Duodenal mucosa (tissue), 2 donors: ENCODE results near the gene FPGS.

Experiments
- H3K27ac ChIP-seq: one replicate; pipeline ENCODE4 v1.7.0; 2013; ENCODE audit warnings: low read depth, low read length
- H3K27me3 ChIP-seq, 2 donors: one replicate each; pipeline ENCODE4 v1.7.0; 2013; ENCODE audit warnings: low read length in 2 of 2, control low read depth in 1 of 2; ENCODE audit not compliant: insufficient read depth in 2 of 2, control insufficient read depth in 1 of 2
- H3K36me3 ChIP-seq, 2 donors: one replicate each; pipeline ENCODE4 v1.7.0; 2013; ENCODE audit warnings: low read length in 2 of 2, control low read depth in 1 of 2; ENCODE audit not compliant: insufficient read depth in 2 of 2, control insufficient read depth in 1 of 2
- H3K4me1 ChIP-seq, 2 donors: one replicate each; pipeline ENCODE4 v1.7.0; 2013; ENCODE audit warnings: low read length in 2 of 2, control low read depth in 1 of 2; ENCODE audit not compliant: insufficient read depth in 2 of 2, control insufficient read depth in 1 of 2
- H3K4me3 ChIP-seq, 2 donors: one replicate each; pipeline ENCODE4 v1.7.0; 2013; ENCODE audit warnings: low read length in 2 of 2, low read depth in 1 of 2
- H3K9ac ChIP-seq, 2 donors: one replicate each; pipeline ENCODE4 v1.7.0; 2013; ENCODE audit warnings: low read length in 2 of 2, low read depth in 1 of 2
- H3K9me3 ChIP-seq, 2 donors: one replicate each; pipeline ENCODE4 v1.7.0; 2013; ENCODE audit warnings: low read length in 2 of 2, control low read depth in 1 of 2; ENCODE audit not compliant: control insufficient read depth in 1 of 2

FPGS gene

DNA sequence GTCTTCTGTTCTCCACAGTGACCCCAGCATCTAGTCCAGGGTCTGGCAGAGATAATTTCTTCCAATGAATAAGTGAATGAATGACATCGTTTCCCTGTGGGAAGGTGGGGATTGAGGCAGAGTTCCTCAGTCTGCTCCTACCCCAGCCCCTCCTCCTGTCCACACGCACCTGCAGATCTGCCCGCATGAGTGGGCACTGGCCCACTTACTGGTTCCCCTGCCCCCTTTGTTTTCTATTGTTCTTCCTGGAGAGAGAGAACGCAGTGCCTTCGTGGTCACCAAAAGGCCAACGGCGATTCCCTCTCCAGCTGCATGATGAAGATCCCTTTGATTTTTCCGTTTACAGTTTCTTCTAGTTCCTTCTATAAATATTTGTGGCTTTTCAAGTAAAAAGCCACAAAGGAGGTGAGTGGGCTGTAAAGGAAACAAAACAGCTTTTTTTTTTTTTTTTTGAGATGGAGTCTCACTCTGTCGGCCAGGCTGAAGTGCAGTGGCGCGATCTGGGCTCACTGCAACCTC is 5.8 kb upstream of the FPGS start:
- Histone ChIP-seq H3K9me3 (no peaks in the 10 kb centered on the region), H3K27me3 (no peaks in the 10 kb centered on the region), H3K9ac (peak overlapping the region; percentile 25 to 37), H3K27ac (no peak overlapping the region), H3K4me3 (no peak overlapping the region), H3K4me1 (peaks cover 36 to 41% of the 10 kb centered on the region in 2 donors), H3K36me3 (peaks cover 0 to 8% of the 10 kb centered on the region in 2 donors)

DNA sequence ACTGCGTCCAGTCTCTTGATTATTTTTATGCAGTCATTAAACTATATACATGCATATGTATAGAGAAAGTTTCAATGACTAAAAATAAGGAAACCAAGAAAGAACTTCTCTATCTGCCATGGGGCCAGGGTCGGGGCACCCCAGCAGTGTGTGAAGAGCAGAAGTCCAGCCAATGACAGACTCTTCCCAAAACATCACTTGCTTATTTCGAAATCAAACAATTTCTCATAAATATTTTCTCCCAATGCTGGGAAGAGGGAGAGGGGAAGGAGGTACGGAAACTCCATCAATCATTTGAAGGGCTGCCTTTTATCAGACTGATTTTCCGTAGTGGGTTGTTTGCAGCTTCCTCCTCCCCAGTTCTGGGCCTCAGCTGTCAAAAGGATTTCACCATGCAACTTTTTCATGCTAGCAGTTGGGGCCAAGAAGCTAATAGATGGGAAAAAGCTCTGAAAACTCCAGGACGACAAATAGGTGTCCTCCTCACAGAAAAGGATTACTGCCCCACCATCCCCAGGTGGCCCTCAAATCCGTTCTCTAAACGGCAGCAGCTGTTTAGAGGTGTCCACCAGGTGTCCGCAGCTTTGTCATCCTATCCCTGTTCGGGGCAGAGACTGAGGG is 617 bp upstream of the FPGS start:
- peak overlapping the region; percentile 59 to 66 for H3K9ac ChIP-seq
- H3K9me3 ChIP-seq = no peaks in the 10 kb centered on the region
- peaks cover 0 to 9% of the 10 kb centered on the region in 2 donors for H3K36me3 ChIP-seq
- peak overlapping the region; percentile 70 to 74 for H3K4me3 ChIP-seq
- H3K27me3 ChIP-seq = no peaks in the 10 kb centered on the region
- H3K27ac ChIP-seq = peak overlapping the region; percentile 80
- peaks cover 37 to 47% of the 10 kb centered on the region in 2 donors for H3K4me1 ChIP-seq

DNA sequence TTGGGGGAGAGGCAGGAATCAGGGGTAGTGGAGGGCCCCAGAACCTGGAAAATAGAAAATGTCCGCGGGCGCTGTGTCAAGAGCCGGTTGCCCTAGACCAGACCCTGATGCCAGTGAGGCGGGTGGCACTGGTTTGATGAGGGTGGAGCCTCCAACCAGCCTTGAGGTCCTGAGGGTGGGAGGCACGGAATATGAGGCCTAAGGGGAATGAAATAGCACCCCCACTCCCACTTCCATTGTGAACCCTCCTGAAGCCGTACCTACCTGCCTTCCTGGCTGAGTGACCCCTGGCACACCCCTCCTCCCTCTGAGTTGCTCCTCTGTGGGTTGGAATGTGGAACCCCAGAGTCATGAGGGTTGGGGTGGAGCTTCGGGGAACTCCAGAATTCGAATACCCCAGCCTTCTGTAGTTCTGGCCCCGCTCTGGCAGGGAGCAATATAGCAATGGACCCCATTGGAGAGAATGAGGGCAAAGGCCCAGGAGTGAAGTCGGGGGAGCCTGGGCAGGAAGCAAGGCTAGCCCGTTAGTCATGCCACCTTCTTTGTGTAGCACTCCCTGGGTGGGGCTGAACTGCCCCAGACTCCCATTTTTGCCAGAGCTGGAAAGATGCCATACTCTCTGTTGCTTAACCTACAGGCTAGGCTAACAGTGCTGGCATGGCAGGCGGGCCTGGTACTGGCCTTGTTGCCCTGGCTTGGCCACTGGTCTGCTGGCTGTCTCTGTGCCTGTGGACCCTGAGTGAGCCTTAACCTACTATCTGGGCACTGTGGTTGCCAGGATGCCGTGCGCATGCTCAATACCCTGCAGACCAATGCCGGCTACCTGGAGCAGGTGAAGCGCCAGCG is 1.0 kb downstream of the FPGS start:
- H3K36me3 ChIP-seq = peaks cover 0 to 26% of the 10 kb centered on the region in 2 donors
- H3K27me3 ChIP-seq = no peaks in the 10 kb centered on the region
- H3K27ac ChIP-seq = peak overlapping the region; percentile 85
- H3K4me3 ChIP-seq = peak overlapping the region; percentile 69 to 88
- H3K9ac ChIP-seq = peak overlapping the region; percentile 75 to 83
- H3K9me3 ChIP-seq = no peaks in the 10 kb centered on the region
- H3K4me1 ChIP-seq = peaks cover 24 to 32% of the 10 kb centered on the region in 2 donors

DNA sequence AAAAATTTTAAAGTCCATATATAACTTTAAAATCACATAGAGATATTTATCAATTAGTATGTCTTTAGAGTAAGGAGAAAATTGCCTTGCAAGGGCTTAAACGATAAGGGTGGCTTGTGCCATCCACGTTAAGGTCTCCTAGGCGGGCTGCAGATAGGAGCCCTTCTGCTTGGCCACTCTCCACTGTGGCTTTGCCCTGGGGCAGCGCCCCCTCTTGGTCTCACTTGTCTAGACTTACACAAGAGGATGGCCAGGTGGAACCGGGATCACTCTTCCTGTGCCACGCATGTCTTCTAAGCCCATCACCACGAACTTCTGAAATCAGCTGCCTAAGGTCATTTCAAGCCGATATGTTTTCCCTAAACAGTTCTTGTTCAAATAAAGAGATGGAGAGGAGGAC is 2.9 kb downstream of the FPGS start:
- Histone ChIP-seq H3K9me3 (no peaks in the 10 kb centered on the region), H3K36me3 (peaks cover 5 to 32% of the 10 kb centered on the region in 2 donors), H3K27ac (no peak overlapping the region), H3K9ac (no peak overlapping the region), H3K4me3 (no peak overlapping the region), H3K4me1 (peaks cover 29 to 36% of the 10 kb centered on the region in 2 donors), H3K27me3 (no peaks in the 10 kb centered on the region)

DNA sequence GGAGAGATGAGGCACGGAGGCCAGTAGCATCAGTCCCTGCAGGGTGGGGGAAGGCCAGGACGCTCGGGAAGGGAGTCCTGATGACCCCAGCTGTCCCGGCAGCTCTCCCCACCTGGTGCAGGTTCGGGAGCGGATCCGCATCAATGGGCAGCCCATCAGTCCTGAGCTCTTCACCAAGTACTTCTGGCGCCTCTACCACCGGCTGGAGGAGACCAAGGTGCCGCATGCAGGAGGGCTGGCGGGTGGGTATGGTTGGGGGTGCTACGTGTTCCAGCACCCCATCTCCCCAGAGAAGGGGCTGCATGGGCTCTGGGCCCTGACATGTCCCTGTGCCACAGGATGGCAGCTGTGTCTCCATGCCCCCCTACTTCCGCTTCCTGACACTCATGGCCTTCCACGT is 4.2 kb downstream of the FPGS start:
- H3K9me3 ChIP-seq = no peaks in the 10 kb centered on the region
- H3K4me3 ChIP-seq = no peak overlapping the region
- H3K27me3 ChIP-seq = no peaks in the 10 kb centered on the region
- H3K4me1 ChIP-seq = peaks cover 28 to 32% of the 10 kb centered on the region in 2 donors
- no peak overlapping the region for H3K9ac ChIP-seq
- H3K36me3 ChIP-seq = peaks cover 5 to 32% of the 10 kb centered on the region in 2 donors
- no peak overlapping the region for H3K27ac ChIP-seq

DNA sequence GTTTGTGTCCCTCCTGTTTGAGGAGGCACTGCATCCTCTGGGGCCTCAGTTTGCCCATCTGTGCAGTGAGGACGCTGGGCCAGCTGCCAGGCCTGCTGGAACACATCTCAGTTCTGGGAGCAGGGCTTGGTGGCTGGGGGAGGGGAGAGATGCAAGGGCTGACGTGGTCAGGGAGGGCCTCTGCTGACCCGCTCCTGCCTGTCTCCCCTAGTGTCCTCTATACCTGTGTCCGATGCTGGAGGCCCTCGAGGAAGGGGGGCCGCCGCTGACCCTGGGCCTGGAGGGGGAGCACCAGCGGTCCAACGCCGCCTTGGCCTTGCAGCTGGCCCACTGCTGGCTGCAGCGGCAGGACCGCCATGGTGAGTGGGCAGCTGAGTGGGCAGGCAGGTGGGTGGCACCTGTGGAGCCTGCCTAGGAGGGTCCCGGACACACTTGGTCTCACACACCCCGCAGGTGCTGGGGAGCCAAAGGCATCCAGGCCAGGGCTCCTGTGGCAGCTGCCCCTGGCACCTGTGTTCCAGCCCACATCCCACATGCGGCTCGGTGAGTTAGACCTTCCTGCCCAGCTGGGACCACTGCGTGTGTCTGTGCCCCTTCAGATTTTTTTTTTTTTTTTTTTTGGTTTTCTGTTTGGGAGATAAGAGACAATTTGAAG is 5.8 kb downstream of the FPGS start:
- Histone ChIP-seq H3K4me1 (peaks cover 22 to 24% of the 10 kb centered on the region in 2 donors), H3K9me3 (no peaks in the 10 kb centered on the region), H3K4me3 (no peak overlapping the region), H3K36me3 (peaks cover 10 to 41% of the 10 kb centered on the region in 2 donors), H3K27ac (no peak overlapping the region), H3K27me3 (no peaks in the 10 kb centered on the region), H3K9ac (no peak overlapping the region)

DNA sequence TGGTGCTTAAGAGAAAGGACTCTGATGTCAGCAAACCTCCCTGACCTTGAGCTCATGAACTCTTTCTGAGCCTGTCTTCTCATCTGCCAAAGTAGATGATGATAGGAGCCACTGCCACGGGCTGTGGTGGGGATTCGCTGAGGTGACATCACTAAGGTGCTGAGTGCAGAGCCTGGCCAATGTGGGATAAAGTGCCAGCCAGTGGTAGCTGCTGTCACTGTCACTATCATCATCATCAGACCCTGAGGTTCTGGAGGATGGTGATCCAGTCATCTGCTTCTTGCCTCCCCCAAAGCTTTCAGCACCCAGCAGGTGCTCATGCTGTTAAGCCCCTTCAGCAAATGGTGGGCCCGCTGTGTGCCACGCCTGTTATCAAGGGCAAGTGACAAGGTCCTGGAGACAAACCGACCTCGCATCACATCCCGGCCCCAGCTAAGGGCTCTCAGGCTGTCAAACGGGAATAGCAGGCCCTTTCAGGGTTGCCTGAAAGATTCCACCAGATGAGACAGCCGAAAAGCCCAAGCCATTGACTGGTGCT is 6.4 kb downstream of the FPGS start:
- Histone ChIP-seq H3K36me3 (peaks cover 13 to 47% of the 10 kb centered on the region in 2 donors), H3K27ac (no peak overlapping the region), H3K9ac (peak overlapping the region; percentile 39 to 43)

DNA sequence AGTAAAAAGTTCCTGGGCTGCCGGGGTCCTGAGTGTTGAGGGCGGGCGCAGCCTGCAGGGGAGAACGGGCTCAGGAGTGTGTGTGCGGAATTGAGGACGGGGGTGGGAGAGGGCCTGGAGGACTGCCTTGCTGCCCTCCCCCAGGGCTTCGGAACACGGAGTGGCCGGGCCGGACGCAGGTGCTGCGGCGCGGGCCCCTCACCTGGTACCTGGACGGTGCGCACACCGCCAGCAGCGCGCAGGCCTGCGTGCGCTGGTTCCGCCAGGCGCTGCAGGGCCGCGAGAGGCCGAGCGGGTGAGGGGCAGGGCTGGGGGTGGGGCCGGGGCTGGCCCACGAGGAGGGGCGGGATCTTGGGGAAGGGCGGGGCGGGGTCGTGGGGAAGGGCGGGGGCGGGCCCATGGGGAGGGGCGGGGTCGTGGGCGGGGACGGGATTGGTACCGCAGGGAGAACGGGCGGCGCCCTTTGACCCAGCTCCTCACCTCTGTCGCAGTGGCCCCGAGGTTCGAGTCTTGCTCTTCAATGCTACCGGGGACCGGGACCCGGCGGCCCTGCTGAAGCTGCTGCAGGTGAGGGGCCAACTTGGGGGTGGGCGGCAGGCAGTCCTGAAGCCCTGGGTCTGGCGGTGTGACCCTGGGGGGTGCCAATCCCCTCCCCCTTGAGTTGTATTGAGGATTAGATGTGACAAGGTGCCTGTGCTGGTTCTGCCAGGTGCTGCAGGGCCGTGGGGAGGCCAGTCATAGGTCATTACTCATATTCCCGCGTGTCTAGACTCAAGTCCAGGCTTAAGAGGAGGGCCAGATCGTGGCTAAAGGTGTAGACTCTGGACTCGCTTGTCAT is 7.1 kb downstream of the FPGS start:
- no peaks in the 10 kb centered on the region for H3K27me3 ChIP-seq
- no peaks in the 10 kb centered on the region for H3K9me3 ChIP-seq
- peak overlapping the region; percentile 39 to 43 for H3K9ac ChIP-seq
- H3K36me3 ChIP-seq = peaks cover 14 to 52% of the 10 kb centered on the region in 2 donors
- peaks cover 11% of the 10 kb centered on the region in 2 donors for H3K4me1 ChIP-seq
- H3K4me3 ChIP-seq = no peak overlapping the region
- no peak overlapping the region for H3K27ac ChIP-seq

More for the DNA sequence above, 6.4 kb downstream of the FPGS start:
- H3K4me3 ChIP-seq = no peak overlapping the region
- H3K9me3 ChIP-seq = no peaks in the 10 kb centered on the region
- H3K4me1 ChIP-seq = peaks cover 17 to 18% of the 10 kb centered on the region in 2 donors
- no peaks in the 10 kb centered on the region for H3K27me3 ChIP-seq

DNA sequence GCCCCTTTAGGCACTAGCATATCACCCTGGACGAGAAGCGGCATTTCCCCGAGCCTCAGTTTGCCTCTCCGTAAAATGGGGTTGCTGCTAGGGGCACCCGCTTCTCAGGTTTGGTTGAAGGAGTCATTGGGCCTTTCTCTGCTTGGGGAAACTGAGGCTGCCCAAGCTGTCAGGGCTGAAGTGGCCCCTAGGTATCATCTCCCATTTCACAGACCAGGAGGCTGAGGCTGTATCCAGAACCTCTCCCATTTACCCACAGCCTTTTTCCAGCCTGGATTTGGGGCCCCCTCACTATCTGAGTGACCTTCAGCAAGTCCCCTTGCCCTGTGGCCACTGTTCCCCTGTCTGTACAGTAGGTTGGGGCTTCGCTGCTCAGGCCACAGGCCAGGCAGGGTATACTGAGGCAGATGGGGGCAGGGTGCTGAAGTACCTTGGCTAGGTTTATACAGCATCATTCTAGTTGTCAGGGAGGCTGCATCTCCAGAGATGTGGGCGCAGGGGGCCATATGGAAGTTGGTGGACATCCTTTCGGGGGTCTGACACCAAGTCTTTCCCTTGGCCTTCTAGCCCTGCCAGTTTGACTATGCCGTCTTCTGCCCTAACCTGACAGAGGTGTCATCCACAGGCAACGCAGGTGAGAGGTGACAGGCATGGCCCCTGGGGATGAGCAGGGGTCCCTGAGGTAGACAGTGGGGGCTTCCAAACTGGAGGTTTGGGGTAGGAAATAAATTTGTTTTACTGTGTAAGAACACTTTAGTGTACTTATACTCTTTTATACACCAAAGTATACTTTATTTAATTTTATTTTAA is 7.9 kb downstream of the FPGS start:
- no peak overlapping the region for H3K27ac ChIP-seq
- H3K4me3 ChIP-seq = no peak overlapping the region
- H3K27me3 ChIP-seq = no peaks in the 10 kb centered on the region
- peaks cover 11% of the 10 kb centered on the region in 2 donors for H3K4me1 ChIP-seq
- no peaks in the 10 kb centered on the region for H3K9me3 ChIP-seq
- peaks cover 14 to 58% of the 10 kb centered on the region in 2 donors for H3K36me3 ChIP-seq
- no peak overlapping the region for H3K9ac ChIP-seq
